HG03442 (cell line): ENCODE data around the gene FAXDC2.

Experiments
- ATAC-seq: cut with Tn5 transposase; IDR thresholded peaks from one replicate; pipeline ENCODE4 v1.9.1; 2021; ENCODE audit warnings: mild to moderate bottlenecking, moderate library complexity; ENCODE audit not compliant: unreplicated experiment

Gene FAXDC2

GRCh38 chr5:154800582-154800981 is 49.8 kb downstream of the FAXDC2 start:
- ATAC-seq = no peak

- no peak for ATAC-seq
Observed at GRCh38 chr5:154797762-154798161, 52.6 kb downstream of the FAXDC2 start.

DNA sequence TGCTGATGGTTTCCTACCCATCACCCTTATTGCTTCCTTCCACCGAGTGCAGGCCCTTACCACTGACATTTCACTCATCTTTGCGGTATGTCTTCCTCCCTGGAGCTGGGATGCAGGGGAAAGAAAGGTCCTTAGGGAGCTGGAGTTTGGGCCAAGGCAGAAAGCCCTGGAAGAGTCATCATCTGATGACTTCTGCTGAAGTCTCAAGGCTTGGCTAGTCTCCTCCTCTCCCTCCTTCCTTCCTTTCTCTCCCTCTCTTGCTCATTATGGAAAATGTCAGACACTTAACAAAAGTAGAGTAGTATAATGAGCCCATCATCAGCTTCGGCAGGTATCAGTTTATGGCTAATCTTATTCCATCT is 55.2 kb downstream of the FAXDC2 start:
- no peak for ATAC-seq

- no peak for ATAC-seq
Observed at GRCh38 chr5:154794525-154795234, 55.7 kb downstream of the FAXDC2 start.

DNA sequence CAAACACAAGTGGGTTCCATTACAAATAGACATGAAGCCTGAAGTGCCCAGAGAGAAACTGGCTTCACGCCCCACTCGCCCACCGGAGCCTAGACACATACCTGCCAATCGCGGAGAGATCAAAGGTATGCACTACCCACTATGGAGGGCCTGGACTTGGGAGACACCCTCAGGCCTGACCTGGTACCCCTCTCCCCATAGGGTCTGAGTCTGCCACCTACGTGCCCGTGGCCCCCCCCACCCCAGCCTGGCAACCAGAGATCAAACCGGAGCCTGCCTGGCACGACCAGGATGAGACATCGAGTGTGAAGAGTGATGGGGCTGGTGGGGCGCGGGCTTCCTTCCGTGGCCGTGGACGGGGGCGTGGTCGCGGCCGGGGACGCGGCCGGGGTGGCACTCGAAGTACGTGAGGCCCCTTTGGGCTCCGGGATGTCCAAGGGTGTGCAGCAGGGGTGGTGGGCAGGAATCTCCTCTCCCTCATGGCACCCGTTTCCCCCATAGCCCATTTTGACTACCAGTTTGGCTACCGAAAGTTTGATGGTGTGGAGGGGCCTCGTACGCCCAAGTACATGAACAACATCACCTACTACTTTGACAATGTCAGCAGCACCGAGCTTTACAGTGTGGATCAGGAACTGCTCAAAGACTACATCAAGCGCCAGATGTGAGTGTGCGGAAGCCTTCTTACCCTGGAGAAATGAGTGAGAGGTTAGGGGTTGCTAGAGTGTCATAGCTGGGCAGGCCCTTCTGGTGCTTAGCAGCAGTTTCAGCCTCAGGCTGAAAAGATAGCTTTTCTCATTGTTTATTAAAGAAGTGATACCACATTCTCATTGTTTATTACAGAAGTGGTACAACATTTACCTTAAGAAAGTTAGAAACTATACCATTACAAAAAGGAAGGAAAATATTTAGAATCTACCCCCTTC is 56.5 kb downstream of the FAXDC2 start:
- ATAC-seq = no peak

DNA sequence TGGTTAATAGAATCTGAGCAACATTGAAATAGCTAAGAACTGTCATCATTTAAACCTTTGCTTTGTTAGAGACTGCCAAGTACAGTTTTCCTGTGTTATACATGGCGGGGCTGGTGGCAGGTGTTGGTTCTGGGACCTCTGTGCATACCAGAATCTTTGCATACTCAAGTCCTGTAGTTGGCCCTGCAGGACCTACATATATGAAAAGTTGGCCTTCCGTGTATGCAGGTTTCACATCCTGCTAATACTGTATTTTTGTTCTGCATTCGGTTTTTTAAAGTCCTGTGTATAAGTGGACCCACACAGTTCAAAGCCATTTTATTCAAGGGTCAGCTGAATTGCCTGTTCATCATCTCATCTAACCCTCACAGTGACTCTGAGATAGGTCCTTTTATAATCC is 58.9 kb downstream of the FAXDC2 start:
- ATAC-seq = peak; percentile 74

GRCh38 chr5:154788212-154788611 is 62.2 kb downstream of the FAXDC2 start:
- no peak for ATAC-seq

DNA sequence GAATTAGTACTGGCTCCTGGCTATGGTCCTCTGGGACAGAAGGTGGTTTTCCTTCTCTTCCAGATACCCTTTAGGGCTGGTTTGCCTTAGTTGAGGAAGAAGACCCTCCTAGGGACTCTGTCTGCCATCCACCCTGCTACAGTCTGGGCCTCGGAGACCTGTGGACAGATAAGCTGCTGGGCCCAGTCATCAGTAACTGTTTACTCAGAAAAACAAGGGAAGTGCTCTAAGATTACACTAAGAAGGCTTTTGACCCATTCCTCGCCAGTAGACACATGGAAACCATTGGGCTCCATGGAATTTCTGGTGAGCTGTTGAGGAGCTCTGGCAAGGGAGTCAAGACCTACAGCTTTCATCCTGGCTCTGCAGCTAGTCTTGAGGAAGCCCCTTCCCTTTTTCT is 64.0 kb downstream of the FAXDC2 start:
- no peak for ATAC-seq

GRCh38 chr5:154784856-154785255 is 65.5 kb downstream of the FAXDC2 start:
- no peak for ATAC-seq

GRCh38 chr5:154783774-154784460 is 66.5 kb downstream of the FAXDC2 start:
- peak; percentile 74 for ATAC-seq

- ATAC-seq = peak; percentile 3
Observed at GRCh38 chr5:154782812-154783592, 67.4 kb downstream of the FAXDC2 start.

- ATAC-seq = peak; percentile 21
Observed at GRCh38 chr5:154782326-154782725, 68.1 kb downstream of the FAXDC2 start.

DNA sequence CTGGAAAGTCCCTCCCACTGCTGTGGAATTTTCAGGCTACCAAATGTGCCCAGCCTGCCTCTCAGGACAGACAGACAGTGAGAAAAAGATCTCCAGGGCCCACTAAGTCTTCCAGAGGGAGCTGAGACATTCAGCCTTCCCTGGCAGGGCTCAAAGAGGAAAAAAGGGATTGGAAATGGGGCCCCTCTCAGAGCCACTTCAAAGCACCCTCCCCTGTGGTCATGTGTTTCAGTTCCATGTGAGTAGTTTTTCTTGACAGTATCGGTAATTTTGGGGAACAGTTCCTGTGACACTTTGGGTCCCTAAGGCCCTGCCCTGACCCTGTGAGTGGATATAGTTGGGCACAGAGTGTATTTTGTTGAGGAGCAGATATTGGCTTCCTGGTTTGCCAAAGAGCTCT is 70.3 kb downstream of the FAXDC2 start:
- ATAC-seq = no peak

DNA sequence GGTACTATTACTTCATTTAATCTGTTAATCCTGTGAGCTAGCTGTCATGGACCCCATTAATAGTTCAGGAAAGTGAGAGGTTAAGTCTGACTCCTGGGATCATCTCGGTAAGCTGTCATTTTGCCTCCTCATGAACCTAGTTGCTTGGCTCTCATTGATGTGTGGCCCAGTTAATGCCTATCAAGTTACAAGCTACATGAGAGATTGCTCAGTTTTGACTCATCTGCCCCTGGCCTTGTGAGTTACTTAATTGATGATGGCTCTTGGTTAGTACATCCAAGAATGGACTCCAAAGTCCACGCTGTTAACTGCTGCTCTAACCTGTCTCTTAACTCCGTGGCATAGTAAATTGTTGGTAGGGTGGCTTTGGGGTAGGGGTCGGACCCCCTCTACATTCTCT is 71.3 kb downstream of the FAXDC2 start:
- no peak for ATAC-seq

GRCh38 chr5:154778534-154778933 is 71.9 kb downstream of the FAXDC2 start:
- no peak for ATAC-seq

GRCh38 chr5:154776167-154776566 is 74.2 kb downstream of the FAXDC2 start:
- no peak for ATAC-seq

DNA sequence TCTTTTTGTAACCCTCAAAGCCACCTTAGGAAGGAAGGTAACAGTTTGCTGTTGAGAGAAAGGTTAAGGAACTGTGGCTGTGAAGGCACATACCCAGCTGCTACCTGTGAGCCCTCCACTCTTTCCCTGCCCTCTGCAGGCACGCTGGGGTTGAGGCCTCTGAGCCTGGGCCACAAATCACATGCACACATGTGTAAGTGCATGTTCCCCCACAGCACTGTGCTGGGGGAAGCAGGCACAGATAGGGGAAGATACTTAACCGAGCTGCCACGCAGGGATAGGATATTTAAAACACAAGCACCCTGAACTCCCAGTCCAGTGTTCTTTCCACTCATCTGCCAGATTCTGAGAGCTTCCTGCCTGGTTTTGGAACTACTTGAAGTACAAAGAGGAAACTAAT is 77.1 kb downstream of the FAXDC2 start:
- ATAC-seq = no peak

GRCh38 chr5:154771383-154771901 is 79.0 kb downstream of the FAXDC2 start:
- ATAC-seq = no peak

DNA sequence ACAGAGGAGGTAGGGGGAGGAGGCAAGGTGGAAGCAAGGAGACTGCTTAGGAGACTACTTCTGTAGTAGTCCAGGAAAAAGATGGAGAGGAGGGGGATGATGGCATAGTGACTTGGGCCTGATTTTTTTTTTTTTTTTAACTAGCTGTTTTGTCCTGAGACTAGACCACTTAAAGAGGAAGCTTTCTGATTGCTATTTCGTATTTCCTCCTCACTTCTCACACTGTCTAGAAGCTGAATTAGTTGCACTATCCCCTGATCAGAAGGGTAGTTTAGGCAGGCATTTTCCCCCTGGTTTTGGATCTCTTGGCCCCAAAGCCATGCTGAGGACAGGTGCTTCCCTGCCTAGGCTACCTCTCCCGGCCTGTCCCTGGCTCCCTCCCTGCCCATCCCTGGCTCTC is 80.3 kb downstream of the FAXDC2 start:
- no peak for ATAC-seq
